ENCODE measurements around the gene NRG2. TPM values are rescaled to one million over a fixed set of nuclear protein-coding genes. Genes with fewer than 3 reads are reported as not detected.

The NRG2 gene
- total RNA-seq, 2 experiments from 2014 or later: 0.08 to 0.17 TPM

GRCh38 chr5:140003519-140003918, 39.6 kb downstream of the NRG2 start:
- no peaks in the 10 kb centered on the region for H3K9me3 ChIP-seq (ENCODE audit: control insufficient read depth in 1 of 2, insufficient read depth in 1 of 2, low read length in 2 of 2)
- CTCF ChIA-PET: no interaction called here
- Mint-ChIP-seq H3K4me1 (ENCODE audit: low read depth) (no peaks in the 10 kb centered on the region), H3K36me3 (ENCODE audit: low read depth) (no peaks in the 10 kb centered on the region), H3K27me3 (peaks cover 55% of the 10 kb centered on the region), H3K27ac (no peak overlapping the region), H3K4me3 (no peak overlapping the region), H3K9me3 (no peaks in the 10 kb centered on the region)
- POLR2A ChIA-PET: no interaction called here
- ATAC-seq (ENCODE audit: poor library complexity): no peak
- intact Hi-C loops (cut with DNase I, micrococcal nuclease): no loop called here
- no peak for DNase-seq
- H3K4me3 ChIP-seq (ENCODE audit: low read length): no peak overlapping the region
- H3K27me3 ChIP-seq (ENCODE audit: control insufficient read depth in 1 of 2, insufficient read depth in 2 of 2, low read length in 2 of 2): peaks cover 21 to 35% of the 10 kb centered on the region in 2 experiments
- no peaks in the 10 kb centered on the region for H3K36me3 ChIP-seq (ENCODE audit: insufficient read depth, low read length)
- H3K27ac ChIP-seq (ENCODE audit: low read depth in 1 of 2, low read length in 2 of 2): no peak overlapping the region
- H3K4me1 ChIP-seq (ENCODE audit: insufficient read depth, low read length): no peaks in the 10 kb centered on the region
- no peak for TF ChIP-seq CTCF (IDR thresholded peaks at IDR 0.05)

- no peak overlapping the region for H3K4me3 ChIP-seq (ENCODE audit: low read length)
- H3K4me1 ChIP-seq (ENCODE audit: insufficient read depth, low read length): no peaks in the 10 kb centered on the region
- ATAC-seq (ENCODE audit: poor library complexity): no peak
- H3K27ac ChIP-seq (ENCODE audit: low read depth in 1 of 2, low read length in 2 of 2): no peak overlapping the region
- H3K9me3 Mint-ChIP-seq: no peaks in the 10 kb centered on the region
- no peak for TF ChIP-seq CTCF (IDR thresholded peaks at IDR 0.05)
- H3K36me3 ChIP-seq (ENCODE audit: insufficient read depth, low read length): no peaks in the 10 kb centered on the region
- DNase-seq: no peak
- no peaks in the 10 kb centered on the region for H3K9me3 ChIP-seq (ENCODE audit: control insufficient read depth in 1 of 2, insufficient read depth in 1 of 2, low read length in 2 of 2)
- H3K27me3 ChIP-seq (ENCODE audit: control insufficient read depth in 1 of 2, insufficient read depth in 2 of 2, low read length in 2 of 2): peaks cover 27 to 38% of the 10 kb centered on the region in 2 experiments
- intact Hi-C loops (cut with DNase I, micrococcal nuclease): no loop called here
- peaks cover 66% of the 10 kb centered on the region for H3K27me3 Mint-ChIP-seq
- H3K4me3 Mint-ChIP-seq: no peak overlapping the region
- ChIA-PET POLR2A (no interaction called here), CTCF (no interaction called here)
- H3K4me1 Mint-ChIP-seq (ENCODE audit: low read depth): no peaks in the 10 kb centered on the region
- no peak overlapping the region for H3K27ac Mint-ChIP-seq
- no peaks in the 10 kb centered on the region for H3K36me3 Mint-ChIP-seq (ENCODE audit: low read depth)
Observed at GRCh38 chr5:140000332-140000731, 42.8 kb downstream of the NRG2 start.

DNA sequence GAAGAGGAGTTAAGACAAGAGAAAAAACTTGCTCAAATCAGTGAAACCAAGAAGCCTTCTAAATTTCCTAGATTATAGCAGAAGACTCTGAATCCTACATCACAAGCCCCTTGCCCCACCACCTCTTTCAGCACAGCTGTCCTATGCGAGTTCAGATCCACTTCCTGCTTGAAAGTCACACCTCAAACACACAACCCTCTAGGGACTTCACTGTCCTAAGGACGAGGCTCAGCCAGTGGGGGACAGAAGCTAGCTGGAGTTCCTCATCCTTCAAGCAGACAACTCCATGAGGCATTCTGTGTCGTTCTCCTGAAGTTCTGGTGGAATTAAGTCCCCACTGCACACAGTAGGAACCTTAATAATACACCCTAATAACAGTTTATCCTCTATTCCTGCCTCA, 44.3 kb downstream of the NRG2 start:
- Histone ChIP-seq H3K27me3 (ENCODE audit: control insufficient read depth in 1 of 2, insufficient read depth in 2 of 2, low read length in 2 of 2) (peaks cover 28 to 31% of the 10 kb centered on the region in 2 experiments), H3K4me1 (ENCODE audit: insufficient read depth, low read length) (no peaks in the 10 kb centered on the region), H3K4me3 (ENCODE audit: low read length) (no peak overlapping the region), H3K36me3 (ENCODE audit: insufficient read depth, low read length) (no peaks in the 10 kb centered on the region), H3K9me3 (ENCODE audit: control insufficient read depth in 1 of 2, insufficient read depth in 1 of 2, low read length in 2 of 2) (no peaks in the 10 kb centered on the region), H3K27ac (ENCODE audit: low read depth in 1 of 2, low read length in 2 of 2) (no peak overlapping the region)
- H3K4me1 Mint-ChIP-seq (ENCODE audit: low read depth): no peaks in the 10 kb centered on the region
- no peaks in the 10 kb centered on the region for H3K36me3 Mint-ChIP-seq (ENCODE audit: low read depth)
- intact Hi-C loops (cut with DNase I, micrococcal nuclease): no loop called here
- DNase-seq (no peak), ATAC-seq (ENCODE audit: poor library complexity) (no peak)
- no peak for TF ChIP-seq CTCF (IDR thresholded peaks at IDR 0.05)
- H3K9me3 Mint-ChIP-seq: no peaks in the 10 kb centered on the region
- no peak overlapping the region for H3K27ac Mint-ChIP-seq
- ChIA-PET CTCF (no interaction called here), POLR2A (no interaction called here)
- no peak overlapping the region for H3K4me3 Mint-ChIP-seq
- peaks cover 66% of the 10 kb centered on the region for H3K27me3 Mint-ChIP-seq
